Fibroblast of mammary gland (primary cell): ENCODE results near the gene BACE2.

ENCODE experiments used
- DNase-seq: peaks from one replicate; pipeline ENCODE4 v3.0.0-alpha.2; 2010; ENCODE audit warnings: low read depth
- H3K4me3 ChIP-seq: 2 replicates; pipeline ENCODE4 v1.5.1; 2011; ENCODE audit warnings: low read depth, mild to moderate bottlenecking, low read length, moderate library complexity; ENCODE audit not compliant: control insufficient read depth
- TF ChIP-seq, protein P1 (sequence below): conservative IDR thresholded peaks from 2 replicates; pipeline ENCODE4 v1.5.1; 2011; ENCODE audit warnings: low read depth, low read length, inconsistent platforms; ENCODE audit not compliant: control insufficient read depth, insufficient read depth

The BACE2 gene

DNA sequence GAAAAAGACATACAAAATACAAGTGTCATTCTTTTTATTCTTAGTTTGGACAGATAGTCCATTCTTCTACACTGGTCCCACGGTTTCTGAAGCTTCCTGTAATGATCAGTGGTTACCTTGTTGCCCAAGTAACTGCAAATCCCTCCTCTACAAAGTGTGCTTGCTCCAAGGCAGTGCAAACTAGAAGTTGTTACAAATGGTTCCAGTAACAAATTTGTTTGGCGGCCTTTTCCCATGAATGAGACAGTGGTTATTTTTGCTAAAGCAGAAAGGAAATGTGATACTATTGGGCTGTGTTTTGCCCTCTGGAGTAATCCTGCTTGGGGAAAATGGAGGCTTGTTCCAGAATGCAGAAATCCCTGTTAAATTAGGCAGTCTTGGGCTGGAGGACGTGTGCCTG lies 8.9 kb downstream of the BACE2 start:
- H3K4me3 ChIP-seq, result no peak overlapping the region
- TF ChIP-seq, protein P1, sequence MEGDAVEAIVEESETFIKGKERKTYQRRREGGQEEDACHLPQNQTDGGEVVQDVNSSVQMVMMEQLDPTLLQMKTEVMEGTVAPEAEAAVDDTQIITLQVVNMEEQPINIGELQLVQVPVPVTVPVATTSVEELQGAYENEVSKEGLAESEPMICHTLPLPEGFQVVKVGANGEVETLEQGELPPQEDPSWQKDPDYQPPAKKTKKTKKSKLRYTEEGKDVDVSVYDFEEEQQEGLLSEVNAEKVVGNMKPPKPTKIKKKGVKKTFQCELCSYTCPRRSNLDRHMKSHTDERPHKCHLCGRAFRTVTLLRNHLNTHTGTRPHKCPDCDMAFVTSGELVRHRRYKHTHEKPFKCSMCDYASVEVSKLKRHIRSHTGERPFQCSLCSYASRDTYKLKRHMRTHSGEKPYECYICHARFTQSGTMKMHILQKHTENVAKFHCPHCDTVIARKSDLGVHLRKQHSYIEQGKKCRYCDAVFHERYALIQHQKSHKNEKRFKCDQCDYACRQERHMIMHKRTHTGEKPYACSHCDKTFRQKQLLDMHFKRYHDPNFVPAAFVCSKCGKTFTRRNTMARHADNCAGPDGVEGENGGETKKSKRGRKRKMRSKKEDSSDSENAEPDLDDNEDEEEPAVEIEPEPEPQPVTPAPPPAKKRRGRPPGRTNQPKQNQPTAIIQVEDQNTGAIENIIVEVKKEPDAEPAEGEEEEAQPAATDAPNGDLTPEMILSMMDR, result no peak
- no peak for DNase-seq

- no peak for DNase-seq
- H3K4me3 ChIP-seq, result no peak overlapping the region
- TF ChIP-seq, protein P1, result no peak
These were observed 12.8 kb downstream of the BACE2 start for GRCh38 chr21:41180752-41181151.

DNA sequence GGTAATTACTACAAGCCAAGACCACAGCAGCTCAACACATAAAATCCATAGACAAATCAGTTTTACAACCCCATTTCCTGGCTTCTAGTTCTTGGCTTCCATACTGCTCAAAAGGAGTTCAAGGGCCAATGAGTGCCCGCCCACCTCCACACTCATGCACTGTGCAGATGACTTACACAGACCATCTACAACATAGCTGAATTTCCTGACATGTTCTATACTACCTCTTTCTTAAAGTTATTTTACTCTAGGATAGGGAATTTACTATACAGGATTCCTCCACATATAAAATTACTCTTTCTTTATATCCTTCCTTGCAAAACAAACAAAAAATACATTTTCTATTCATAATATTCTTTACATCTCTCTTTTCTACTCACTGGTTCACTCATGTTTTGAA lies 14.6 kb downstream of the BACE2 start:
- TF ChIP-seq, protein P1, result no peak
- no peak for DNase-seq
- no peak overlapping the region for H3K4me3 ChIP-seq

DNA sequence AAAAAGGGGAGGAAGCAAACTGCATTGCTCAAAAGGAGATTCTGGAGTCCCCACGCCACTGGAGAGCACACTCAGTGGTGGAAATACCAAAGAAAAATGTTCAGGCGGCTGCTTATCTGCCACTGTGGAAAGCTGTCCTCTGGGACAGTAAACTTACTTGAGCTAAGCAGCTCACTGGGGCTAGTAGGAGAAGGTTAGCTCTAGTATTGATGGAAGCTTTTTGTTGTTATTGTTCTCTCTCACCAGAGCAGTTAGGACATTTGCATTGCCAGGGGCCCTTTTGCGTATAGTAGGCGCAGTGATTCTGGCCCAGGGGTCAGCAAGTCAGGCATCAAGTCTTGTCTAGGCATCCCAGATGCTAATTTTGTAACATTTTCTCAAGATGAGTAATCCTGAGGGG lies 15.6 kb downstream of the BACE2 start:
- H3K4me3 ChIP-seq, result no peak overlapping the region
- no peak for DNase-seq
- TF ChIP-seq, protein P1, result no peak

DNA sequence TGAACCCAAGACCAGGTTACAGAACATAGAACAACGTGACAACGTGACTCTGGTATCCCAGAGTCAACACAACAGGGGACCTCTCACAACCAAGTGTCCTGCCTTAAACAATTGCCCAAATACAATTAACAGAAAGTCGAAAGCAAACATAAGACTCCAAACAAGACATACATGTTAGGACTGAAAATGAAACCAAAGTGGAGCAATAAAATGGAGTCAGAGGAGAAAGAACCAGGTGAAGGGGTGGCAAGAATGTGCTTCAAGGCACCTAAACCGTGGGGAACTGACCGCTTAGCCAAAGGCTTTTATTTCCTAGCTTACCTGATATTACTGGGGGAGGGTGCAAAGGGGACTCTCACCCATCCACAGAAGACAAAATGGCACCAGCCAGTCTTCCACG lies 17.8 kb downstream of the BACE2 start:
- DNase-seq, result no peak
- H3K4me3 ChIP-seq, result no peak overlapping the region
- TF ChIP-seq, protein P1, result no peak

GRCh38 chr21:41186755-41187536 lies 19.0 kb downstream of the BACE2 start:
- no peak for DNase-seq
- H3K4me3 ChIP-seq, result no peak overlapping the region
- TF ChIP-seq, protein P1, result no peak
